ENCODE results near the gene ABLIM2.

The ABLIM2 gene

DNA sequence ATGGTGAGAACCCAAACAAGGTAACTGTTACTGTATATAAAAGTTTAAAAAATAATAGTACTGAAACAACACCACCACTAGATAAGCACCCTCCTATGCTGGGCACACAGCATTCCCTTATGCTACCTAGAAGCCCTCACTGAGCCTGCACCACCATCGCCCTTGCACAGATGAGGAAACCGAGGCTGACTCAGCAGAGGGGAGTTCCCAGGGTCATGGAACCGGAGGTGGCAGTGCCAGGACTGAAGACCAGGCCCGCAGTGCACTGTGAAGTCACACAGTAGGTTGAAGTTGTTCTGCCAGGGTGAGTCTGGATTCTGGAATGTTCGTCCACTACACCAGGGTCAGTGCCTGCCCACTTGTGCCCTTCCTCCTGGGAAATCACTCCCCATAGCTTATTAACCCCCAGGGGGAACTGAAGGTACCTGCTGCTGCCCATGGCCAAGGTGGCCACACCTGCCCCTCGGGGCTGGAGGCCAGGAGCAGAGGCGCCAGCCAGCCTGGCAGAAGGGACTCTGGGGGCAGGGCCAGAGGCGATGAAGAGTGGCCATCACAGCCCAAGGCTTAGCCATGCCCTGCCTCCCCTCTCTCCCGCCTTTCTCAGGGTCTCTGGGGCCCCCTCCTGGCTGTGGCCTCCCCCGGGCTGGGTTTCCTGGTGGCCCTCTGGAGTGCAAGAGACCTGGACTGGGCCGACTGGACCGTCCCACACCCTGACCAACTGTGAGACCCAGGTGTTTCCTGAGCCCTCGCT, 15.1 kb upstream of the ABLIM2 start:
- DNase-seq = no peak

- peak in 2 of 4 experiments; percentile 29 to 41 for DNase-seq
Observed at GRCh38 chr4:8171984-8172924, 13.6 kb upstream of the ABLIM2 start.

GRCh38 chr4:8171266-8171665, 12.7 kb upstream of the ABLIM2 start:
- DNase-seq = no peak

GRCh38 chr4:8170341-8170740, 11.7 kb upstream of the ABLIM2 start:
- DNase-seq = no peak

DNA sequence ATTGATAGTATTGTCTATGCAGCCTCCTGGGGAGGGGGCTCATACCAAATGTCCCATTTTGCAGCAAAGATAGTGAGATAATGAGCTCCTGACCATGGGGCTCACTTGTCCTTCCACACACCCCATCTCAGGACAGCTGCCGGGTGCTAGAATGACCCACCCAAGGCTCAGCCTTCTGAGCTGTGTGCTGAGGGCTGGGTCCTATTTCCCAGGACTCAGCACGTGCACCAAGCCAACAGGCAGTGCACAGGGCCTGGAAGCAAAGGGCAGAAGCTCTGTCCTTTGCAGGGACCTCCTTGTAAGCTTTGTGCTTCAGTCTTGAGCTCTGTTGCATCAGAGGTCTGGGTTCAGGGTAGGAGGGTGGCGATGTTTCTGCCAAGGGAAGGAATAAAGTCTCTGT, 11.2 kb upstream of the ABLIM2 start:
- DNase-seq = no peak

DNA sequence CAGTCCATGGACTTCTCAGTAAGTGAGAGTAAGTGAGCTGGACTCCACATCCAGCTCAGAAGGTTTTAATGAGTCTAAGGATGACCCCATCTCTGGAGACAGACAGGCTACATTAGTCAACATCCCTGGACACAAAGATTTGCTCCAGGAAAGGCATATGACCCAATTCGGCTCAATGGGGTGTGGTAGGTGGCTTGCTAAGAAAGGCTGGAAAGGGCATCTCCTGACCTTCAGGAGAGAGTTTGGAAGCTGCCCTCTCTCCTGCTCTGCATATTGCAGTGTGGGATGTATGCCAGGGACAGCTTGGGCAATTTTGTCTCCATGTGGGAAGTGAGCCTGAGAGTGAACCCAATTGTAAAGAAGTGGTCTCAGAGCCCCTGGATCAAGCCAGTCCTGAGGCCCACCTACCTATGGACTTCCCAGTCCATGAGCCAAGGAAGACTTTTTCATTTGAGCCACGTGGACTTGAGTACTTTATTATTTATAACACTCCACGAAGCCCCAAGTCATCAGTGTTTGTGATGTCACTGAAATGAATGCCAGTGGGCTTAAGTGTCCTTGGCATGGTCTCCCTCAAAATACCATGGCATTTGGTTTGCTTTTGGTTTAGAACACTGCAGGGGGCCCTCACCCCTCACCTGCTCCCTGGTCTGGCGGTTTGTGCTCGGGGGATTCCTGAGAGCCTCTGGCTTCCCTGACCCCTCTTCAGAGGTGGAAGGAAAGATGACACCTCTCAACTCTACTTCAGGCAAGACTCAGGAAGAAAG, 10.4 kb upstream of the ABLIM2 start:
- no peak for DNase-seq

DNA sequence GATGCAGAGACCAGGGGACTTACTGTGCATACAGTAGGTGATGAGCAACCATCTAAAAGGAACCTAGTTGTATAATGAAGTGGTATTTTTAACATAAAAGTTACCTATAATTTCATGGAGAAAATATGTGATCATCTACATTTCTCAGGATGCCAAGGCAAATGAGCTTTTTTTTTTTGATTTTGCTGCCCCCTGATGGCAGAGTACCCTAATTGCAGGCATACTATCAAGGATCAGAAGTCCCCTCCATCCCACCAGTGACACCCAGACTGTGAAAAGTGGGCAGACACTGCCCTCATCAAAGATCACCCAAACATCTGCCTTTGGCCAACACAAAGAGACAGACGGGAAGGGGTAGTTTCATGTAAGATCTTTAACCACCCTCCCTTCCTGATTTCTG, 9.6 kb upstream of the ABLIM2 start:
- DNase-seq = no peak

GRCh38 chr4:8167815-8168214, 9.2 kb upstream of the ABLIM2 start:
- no peak for DNase-seq

GRCh38 chr4:8167291-8167690, 8.7 kb upstream of the ABLIM2 start:
- no peak for DNase-seq

DNA sequence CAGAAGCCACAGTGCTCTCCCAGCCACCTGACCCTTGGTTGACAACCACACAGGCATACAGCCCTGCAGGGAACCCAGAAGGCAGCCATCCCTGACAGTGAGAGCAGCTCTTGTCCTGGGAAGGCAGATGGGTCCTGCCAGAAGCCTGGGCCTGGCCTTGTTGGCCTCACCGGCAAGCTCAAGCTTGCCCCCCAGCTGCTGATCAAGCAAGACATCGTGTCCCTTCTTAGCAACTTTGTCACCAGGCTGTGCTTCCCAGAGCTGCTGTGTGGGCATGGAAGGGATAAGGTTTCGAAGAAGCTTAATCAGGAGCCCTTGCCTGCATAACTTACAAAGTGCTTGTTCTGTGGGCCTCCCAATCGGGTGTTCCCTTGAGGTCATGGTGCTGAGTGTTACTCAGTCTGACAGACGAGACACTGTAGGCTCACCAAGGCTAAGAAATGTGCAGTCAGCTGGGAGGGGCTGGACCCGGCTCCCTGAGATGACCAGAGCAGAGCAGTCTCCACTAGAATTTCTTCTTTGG, 6.8 kb upstream of the ABLIM2 start:
- no peak for DNase-seq

DNA sequence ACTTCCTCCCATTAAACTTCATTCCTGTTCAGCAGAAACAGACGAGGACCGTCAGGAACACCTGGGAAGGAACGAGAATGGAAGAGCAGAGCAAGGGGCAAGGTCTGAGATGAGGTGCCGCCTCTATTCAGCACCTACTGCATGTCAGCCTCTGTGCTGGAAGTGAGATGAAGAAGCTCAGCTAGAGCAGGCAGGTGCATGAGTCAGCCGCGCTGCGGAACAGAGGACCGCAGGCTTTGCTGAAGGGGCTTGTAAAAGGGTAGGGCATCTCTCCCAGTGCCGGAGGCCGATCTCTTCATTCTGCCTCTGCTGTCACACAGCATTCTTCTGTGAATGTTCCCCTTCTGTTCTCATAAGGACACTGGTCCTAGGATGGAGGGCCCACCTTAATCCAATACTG, 6.1 kb upstream of the ABLIM2 start:
- no peak for DNase-seq

GRCh38 chr4:8164194-8164565, 5.6 kb upstream of the ABLIM2 start:
- DNase-seq = no peak

DNA sequence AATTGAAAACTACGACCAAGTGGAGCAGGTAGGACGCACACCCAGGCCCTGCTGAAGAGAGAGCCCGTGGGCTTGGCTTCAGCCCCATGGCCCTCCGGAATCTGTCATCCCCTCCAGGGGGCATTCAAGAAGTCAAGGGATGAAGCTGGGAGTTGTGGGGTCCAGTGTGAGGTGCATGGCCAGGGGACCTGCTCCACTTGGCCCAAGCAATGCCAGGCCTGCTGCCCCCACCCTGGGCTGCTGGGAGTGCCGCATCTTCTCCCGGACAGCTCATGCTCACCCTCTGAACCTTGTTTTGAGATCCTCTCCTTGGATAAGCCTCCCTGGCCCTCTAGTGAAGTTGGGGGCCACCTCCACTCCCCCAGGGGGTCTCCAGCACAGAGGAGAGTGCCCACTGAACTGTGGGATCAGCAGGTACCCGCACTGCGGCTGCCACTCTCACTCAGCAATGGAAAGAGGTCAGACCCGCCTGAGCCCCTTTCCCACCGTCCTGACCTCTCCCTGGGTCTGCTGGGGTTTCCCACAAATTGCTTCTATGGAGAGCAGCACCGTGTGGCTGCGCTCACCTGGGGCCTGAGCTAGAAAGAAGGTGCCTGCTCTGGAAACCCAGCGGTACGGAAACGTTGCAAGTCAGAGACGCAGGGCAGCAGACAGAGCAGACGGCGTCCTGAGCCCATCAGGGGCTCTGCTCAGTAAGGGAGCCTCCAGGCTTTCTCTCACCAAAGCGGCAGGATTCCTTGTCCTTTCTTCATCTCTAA, 5.0 kb upstream of the ABLIM2 start:
- DNase-seq = no peak

DNA sequence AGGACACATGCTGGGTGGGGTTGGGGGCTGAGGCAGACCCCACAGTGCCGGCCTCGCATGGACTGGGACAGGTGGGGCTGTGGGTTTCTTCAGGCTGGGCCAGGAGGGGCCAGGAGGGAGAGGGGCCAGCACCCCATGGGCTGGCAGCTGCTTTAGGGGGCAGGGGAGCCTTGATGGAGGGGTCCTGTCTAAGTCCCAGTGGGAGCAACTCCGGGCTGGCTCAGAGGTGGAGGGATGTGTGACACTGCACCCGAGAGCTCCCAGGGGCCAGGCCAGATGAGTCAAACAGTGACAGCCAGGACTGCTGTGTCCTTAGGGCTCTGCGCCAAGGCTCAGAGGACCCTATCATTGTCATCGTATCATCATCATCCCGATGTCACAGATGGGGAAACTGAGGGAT, 4.4 kb upstream of the ABLIM2 start:
- DNase-seq = no peak

DNA sequence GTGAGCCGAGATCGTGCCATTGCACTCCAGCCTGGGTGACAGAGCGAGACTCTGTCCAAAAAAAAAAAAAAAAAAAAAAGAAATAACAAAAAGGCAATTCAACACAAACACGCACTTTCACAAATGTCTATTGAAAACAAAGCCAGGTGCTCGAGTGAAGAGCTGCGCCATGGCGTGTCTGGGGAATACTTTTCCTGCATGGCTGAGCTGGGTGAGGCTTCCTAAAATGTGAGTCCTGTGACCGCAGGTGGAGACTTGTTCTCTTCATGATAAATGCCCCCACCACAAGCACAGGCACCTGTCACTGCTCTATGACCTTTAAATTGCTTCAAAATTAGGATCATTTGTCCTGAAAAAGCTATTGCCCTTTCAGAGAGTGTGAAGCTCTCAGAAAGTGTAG, 4.0 kb upstream of the ABLIM2 start:
- DNase-seq = no peak

DNA sequence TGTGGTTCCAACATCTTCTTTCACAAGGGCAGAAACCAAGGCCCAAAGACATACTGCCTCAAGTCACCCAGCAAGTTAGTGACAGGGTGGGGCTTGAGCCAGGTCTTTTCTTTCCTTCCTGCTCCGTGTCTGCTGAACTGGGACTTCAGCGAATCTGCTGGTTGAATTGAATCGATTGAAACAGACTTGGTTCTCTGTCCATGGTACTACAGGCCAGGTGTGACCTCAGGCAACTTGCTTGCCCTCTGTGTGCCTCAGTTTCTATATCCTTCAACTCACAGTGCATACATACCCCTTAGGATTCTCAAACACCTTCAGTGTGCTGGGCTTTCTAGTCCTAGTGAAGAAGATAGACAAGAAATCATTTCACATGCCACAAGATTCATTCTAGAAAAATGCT, 2.0 kb upstream of the ABLIM2 start:
- no peak for DNase-seq

DNA sequence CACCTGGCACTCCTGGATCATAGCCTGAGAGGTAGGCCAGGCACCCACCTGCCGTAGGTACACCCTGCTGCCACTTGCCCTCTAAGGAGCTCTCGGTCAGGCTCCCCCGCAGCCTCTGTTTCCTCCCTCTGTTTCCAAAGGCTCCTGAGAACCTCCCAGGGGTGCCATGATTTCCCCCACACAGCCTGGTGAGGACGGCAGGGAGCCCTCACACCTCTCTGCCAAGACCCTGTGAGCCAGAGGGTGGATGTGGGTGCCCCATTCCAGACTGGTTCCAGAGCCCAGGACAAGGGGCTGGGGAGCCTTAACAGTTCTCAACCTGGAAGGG, 1.6 kb upstream of the ABLIM2 start:
- DNase-seq = no peak

- no peak for DNase-seq
Observed at GRCh38 chr4:8159537-8160232, 1.1 kb upstream of the ABLIM2 start.

DNA sequence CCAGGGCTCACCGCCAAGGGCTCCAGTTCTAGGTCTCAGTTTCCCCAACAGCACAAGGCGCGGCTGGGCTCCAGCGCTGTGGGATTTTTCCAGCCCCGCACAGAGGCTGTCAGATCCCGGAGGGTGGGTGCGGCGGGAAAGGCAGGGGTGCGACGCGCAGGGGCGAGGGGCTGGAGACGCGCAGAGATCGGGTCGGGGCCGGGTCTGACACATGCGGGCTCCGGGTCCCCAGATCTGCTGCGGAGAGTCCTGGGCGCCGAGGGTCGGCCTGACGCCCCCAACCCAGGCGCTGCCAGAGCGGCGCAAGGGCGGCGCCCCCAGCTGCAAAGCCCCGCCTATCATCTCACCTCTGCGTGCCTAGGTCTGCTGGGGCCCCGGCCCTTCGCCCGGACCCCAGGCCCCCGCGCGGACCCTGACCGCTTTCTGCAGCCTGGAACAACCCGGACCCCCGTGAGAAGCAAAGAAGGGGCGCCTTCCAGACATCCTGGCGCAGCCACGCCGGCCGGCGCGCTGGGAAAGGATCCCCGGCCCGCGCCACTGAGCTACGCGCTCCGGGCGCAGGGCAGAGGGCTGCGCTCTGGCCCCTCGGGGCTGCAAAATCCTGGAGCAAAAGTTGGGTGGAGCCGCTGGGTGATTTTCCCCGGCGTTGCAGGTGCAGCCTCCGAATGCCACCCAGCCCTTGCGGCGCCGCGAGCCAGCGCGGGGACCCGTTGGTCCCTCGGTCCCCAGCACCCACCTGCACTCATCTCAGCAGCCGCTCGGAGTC, 486 bp downstream of the ABLIM2 start:
- no peak for DNase-seq

DNA sequence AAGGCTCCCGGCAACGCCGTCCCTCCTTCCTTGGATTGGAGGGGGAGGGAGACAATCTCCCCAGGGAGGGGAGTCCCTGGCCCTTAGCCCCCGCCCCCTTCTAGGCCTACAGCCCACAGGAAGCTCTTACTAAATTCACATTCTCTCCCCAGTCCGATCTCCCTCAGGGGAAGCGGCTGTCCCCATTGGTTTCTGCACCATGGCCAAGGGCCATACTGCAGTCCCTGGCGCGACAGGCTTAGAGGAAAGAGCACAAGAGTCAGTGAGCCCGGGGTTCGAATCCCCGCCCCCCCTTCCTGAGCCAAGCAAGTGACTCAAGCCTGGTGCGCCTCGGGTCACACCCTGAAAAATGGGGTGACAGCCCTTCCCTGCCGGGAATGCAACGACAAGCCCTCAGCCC, 1.1 kb downstream of the ABLIM2 start:
- DNase-seq = no peak

GRCh38 chr4:8156617-8157016, 2.0 kb downstream of the ABLIM2 start:
- DNase-seq = no peak

Data from activated CD4-positive, CD25-positive, alpha-beta regulatory T cell (primary cell).